Keratinocyte (primary cell): ENCODE data around the gene ZSWIM3. TPM values are rescaled to one million over a fixed set of nuclear protein-coding genes. Genes with fewer than 3 reads are reported as not detected.

ENCODE experiments used
- DNase-seq: peaks from one replicate; pipeline ENCODE4 v3.0.0-alpha.2; 2011; ENCODE audit warnings: low read depth, missing footprints, low spot score
- FAIRE-seq: peaks from 2 replicates; lab custom pipeline; 2011; peaks lifted over from hg19 to GRCh38; lab: Jason Lieb, UNC
- H2AFZ ChIP-seq: 2 replicates; pipeline ENCODE4 v1.6.0; 2012; ENCODE audit warnings: low read length, control low read depth, inconsistent platforms; ENCODE audit not compliant: control insufficient read depth
- H3K27ac ChIP-seq: 2 replicates; pipeline ENCODE4 v1.5.1; 2011; ENCODE audit warnings: low read length; ENCODE audit not compliant: control insufficient read depth, insufficient read depth
- H3K27me3 ChIP-seq: 3 replicates; pipeline ENCODE4 v1.6.0; 2011; ENCODE audit warnings: low read length; ENCODE audit not compliant: control insufficient read depth, insufficient read depth; ENCODE audit errors: extremely low read depth
- H3K36me3 ChIP-seq, 2 experiments: 2 replicates in 1 of 2; 3 replicates in 1 of 2; pipeline ENCODE4 v1.5.1; 2011; ENCODE audit warnings: low read length in 2 of 2, mild to moderate bottlenecking in 1 of 2; ENCODE audit not compliant: control insufficient read depth in 2 of 2, insufficient read depth in 2 of 2; ENCODE audit errors: extremely low read depth in 1 of 2
- H3K4me1 ChIP-seq: 3 replicates; pipeline ENCODE4 v1.5.1; 2011; ENCODE audit warnings: low read length; ENCODE audit not compliant: control insufficient read depth, insufficient read depth; ENCODE audit errors: extremely low read depth
- H3K4me2 ChIP-seq: 3 replicates; pipeline ENCODE4 v1.6.0; 2011; ENCODE audit warnings: low read depth, low read length; ENCODE audit not compliant: control insufficient read depth, insufficient read depth; ENCODE audit errors: extremely low read depth
- H3K4me3 ChIP-seq, 3 experiments: fragments of 200-600 bp in 1 of 3; sonication (generic) in 1 of 3; 2 replicates in 2 of 3; 3 replicates in 1 of 3; pipeline ENCODE4 v1.5.1; 2011 to 2016; ENCODE audit warnings: low read length in 3 of 3, mild to moderate bottlenecking in 3 of 3, control low read depth in 2 of 3, inconsistent platforms in 1 of 3, low read depth in 1 of 3, mixed read lengths in 1 of 3, mixed run types in 1 of 3, moderate library complexity in 1 of 3; ENCODE audit not compliant: control insufficient read depth in 2 of 3, insufficient read depth in 2 of 3; ENCODE audit errors: extremely low read depth in 1 of 3
- H3K79me2 ChIP-seq: 2 replicates; pipeline ENCODE4 v1.6.0; 2012; ENCODE audit warnings: low read length; ENCODE audit not compliant: control insufficient read depth, insufficient read depth
- H3K9ac ChIP-seq: 3 replicates; pipeline ENCODE4 v1.6.0; 2011; ENCODE audit warnings: low read length; ENCODE audit not compliant: control insufficient read depth, insufficient read depth; ENCODE audit errors: extremely low read depth
- H3K9me1 ChIP-seq: 3 replicates; pipeline ENCODE4 v1.6.0; 2011; ENCODE audit warnings: low read length; ENCODE audit not compliant: control insufficient read depth, insufficient read depth; ENCODE audit errors: extremely low read depth
- H3K9me3 ChIP-seq: 2 replicates; pipeline ENCODE4 v1.5.1; 2012; ENCODE audit warnings: low read depth, low read length; ENCODE audit not compliant: control insufficient read depth
- H4K20me1 ChIP-seq: 3 replicates; pipeline ENCODE4 v1.6.0; 2011; ENCODE audit warnings: low read length; ENCODE audit not compliant: control insufficient read depth, insufficient read depth; ENCODE audit errors: extremely low read depth
- CTCF ChIP-seq, 3 experiments: IDR thresholded peaks in 1 of 3; conservative IDR thresholded peaks in 1 of 3; optimal IDR thresholded peaks in 1 of 3; 2 replicates in 2 of 3; 3 replicates in 1 of 3; pipeline versions ENCODE3 to v1.5.1; 2011; ENCODE audit warnings: low read length in 3 of 3, mild to moderate bottlenecking in 3 of 3, moderate library complexity in 2 of 3, control low read depth in 1 of 3, inconsistent platforms in 1 of 3; ENCODE audit not compliant: insufficient read depth in 2 of 3; ENCODE audit errors: extremely low read depth in 1 of 3
- EZH2 ChIP-seq: IDR thresholded peaks from one replicate; pipeline ENCODE4 v1.6.1; 2012; ENCODE audit warnings: inconsistent platforms, mild to moderate bottlenecking, low read length, moderate library complexity
- dilution Hi-C: fragments of 300-500 bp; cut with MboI; formaldehyde crosslinking; loops from one replicate; pipeline ENCODE4 v1.7.0; 2020; ENCODE audit warnings: low sequenced_read_pairs; ENCODE audit not compliant: extremely low pct_ligation_motif_present
- polyA plus RNA-seq, 5 experiments: library from polyadenylated mRNA; depleted of rRNA in 3 of 5; stranded (reverse) in 3 of 5; stranded (forward) in 1 of 5; unstranded in 1 of 5; fragments of >200 nt; gene quantifications; 1 replicate in 1 of 5; 2 replicates in 3 of 5; 3 replicates in 1 of 5; pipeline versions ENCODE4 v1.2.1 to v1.2.3, GENCODE V29; 2011 to 2012; ENCODE audit warnings: missing spikeins in 2 of 5, low read depth in 1 of 5, low replicate concordance in 1 of 5

Gene ZSWIM3
- polyA plus RNA-seq, 1 donor (not counting 4 experiments of a cell fraction or from before 2014, with no cell fraction given), result 2.0 TPM

DNA sequence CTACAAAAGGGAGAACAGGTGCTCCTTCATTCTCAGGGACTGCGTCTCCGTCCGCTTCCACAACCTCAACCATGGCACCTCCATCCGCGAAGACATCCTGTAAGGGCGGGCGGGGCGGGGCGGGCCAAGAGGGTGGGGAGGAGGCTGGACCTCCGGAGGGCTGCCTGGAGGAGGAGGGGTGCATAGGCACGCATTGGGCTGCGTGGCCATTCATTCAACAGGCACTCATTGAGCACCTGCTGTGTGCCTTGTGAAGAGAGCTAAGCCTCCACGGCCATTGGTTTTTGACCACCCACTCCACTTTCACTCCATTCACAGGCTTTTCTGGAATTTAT is 435 bp downstream of the ZSWIM3 start:
- TF ChIP-seq CTCF (optimal IDR thresholded peaks at IDR 0.05 in 1 of 3, IDR thresholded peaks at IDR 0.05 in 1 of 3, conservative IDR thresholded peaks at IDR 0.05 in 1 of 3; ENCODE audit: extremely low read depth in 1 of 3, insufficient read depth in 2 of 3, low read length in 3 of 3) (no peak), EZH2 (no peak)
- peak overlapping the region; percentile 87 for H2AFZ ChIP-seq
- H3K4me1 ChIP-seq, result peaks cover 14% of the 10 kb centered on the region
- peak overlapping the region; percentile 77 to 98 (median 93) for H3K4me3 ChIP-seq
- FAIRE-seq (no peak), DNase-seq (no peak)
- dilution Hi-C loops, result no loop called here
- H3K4me2 ChIP-seq, result peak overlapping the region; percentile 99
- H3K27me3 ChIP-seq, result no peaks in the 10 kb centered on the region
- no peaks in the 10 kb centered on the region for H3K9me1 ChIP-seq
- peak overlapping the region; percentile 43 for H3K27ac ChIP-seq
- no peaks in the 10 kb centered on the region for H3K9me3 ChIP-seq
- H3K36me3 ChIP-seq, result no peaks in the 10 kb centered on the region
- peak overlapping the region; percentile 82 for H3K9ac ChIP-seq
- peaks cover 18% of the 10 kb centered on the region for H3K79me2 ChIP-seq
- no peaks in the 10 kb centered on the region for H4K20me1 ChIP-seq

- dilution Hi-C loops, result no loop called here
- Histone ChIP-seq H4K20me1 (no peaks in the 10 kb centered on the region), H3K4me2 (no peak overlapping the region), H3K27me3 (no peaks in the 10 kb centered on the region), H3K79me2 (peaks cover 17% of the 10 kb centered on the region), H3K9me1 (peaks cover 2% of the 10 kb centered on the region), H3K9me3 (no peaks in the 10 kb centered on the region), H3K9ac (no peak overlapping the region), H3K4me1 (peaks cover 14% of the 10 kb centered on the region), H3K36me3 (no peaks in the 10 kb centered on the region), H2AFZ (no peak overlapping the region), H3K4me3 (no peak overlapping the region), H3K27ac (no peak overlapping the region)
- no peak for FAIRE-seq
- TF ChIP-seq EZH2 (no peak), CTCF (optimal IDR thresholded peaks at IDR 0.05 in 1 of 3, IDR thresholded peaks at IDR 0.05 in 1 of 3, conservative IDR thresholded peaks at IDR 0.05 in 1 of 3; ENCODE audit: extremely low read depth in 1 of 3, insufficient read depth in 2 of 3, low read length in 3 of 3) (no peak)
- no peak for DNase-seq
These were observed 2.5 kb downstream of the ZSWIM3 start for GRCh38 chr20:45859916-45860315.
